Osteoblast (primary cell): ENCODE measurements around the gene TROAP. TPM values are rescaled to one million over a fixed set of nuclear protein-coding genes. Genes with fewer than 3 reads are reported as not detected.

Source experiments
- DNase-seq: peaks from one replicate; pipeline ENCODE4 v3.0.0; 2011; ENCODE audit warnings: low spot score, mixed read lengths; ENCODE audit not compliant: insufficient read length; ENCODE audit errors: missing footprints
- H2AFZ ChIP-seq: 2 replicates; pipeline ENCODE4 v1.6.0; 2011; ENCODE audit warnings: mild to moderate bottlenecking, low read length
- H3K27ac ChIP-seq: 2 replicates; pipeline ENCODE4 v1.5.1; 2011; ENCODE audit warnings: mild to moderate bottlenecking, low read depth, low read length, moderate library complexity
- H3K27me3 ChIP-seq: 2 replicates; pipeline ENCODE4 v1.6.0; 2012; ENCODE audit warnings: mild to moderate bottlenecking, control low read depth, inconsistent platforms, low read length, moderate library complexity; ENCODE audit not compliant: insufficient read depth
- H3K36me3 ChIP-seq: 2 replicates; pipeline ENCODE4 v1.5.1; 2011; ENCODE audit warnings: mild to moderate bottlenecking, low read length, control low read depth, moderate library complexity; ENCODE audit not compliant: insufficient read depth
- H3K4me1 ChIP-seq: 2 replicates; pipeline ENCODE4 v1.5.1; 2011; ENCODE audit warnings: mild to moderate bottlenecking, low read length, control low read depth, moderate library complexity; ENCODE audit not compliant: insufficient read depth
- H3K4me2 ChIP-seq: 2 replicates; pipeline ENCODE4 v1.6.0; 2011; ENCODE audit warnings: mild to moderate bottlenecking, low read length; ENCODE audit not compliant: insufficient read depth
- H3K4me3 ChIP-seq: fragments of 200-600 bp; sonication (generic); 3 replicates; pipeline ENCODE4 v1.5.1; 2012; ENCODE audit warnings: mild to moderate bottlenecking, low read length, inconsistent platforms; ENCODE audit not compliant: insufficient read depth
- H3K79me2 ChIP-seq: 2 replicates; pipeline ENCODE4 v1.6.0; 2012; ENCODE audit warnings: mild to moderate bottlenecking, low read length, control low read depth, inconsistent platforms; ENCODE audit not compliant: insufficient read depth
- H3K9me3 ChIP-seq: 2 replicates; pipeline ENCODE4 v1.5.1; 2011; ENCODE audit warnings: low read depth, low read length, control low read depth
- H4K20me1 ChIP-seq: 2 replicates; pipeline ENCODE4 v1.6.0; 2012; ENCODE audit warnings: mild to moderate bottlenecking, low read length, control low read depth; ENCODE audit not compliant: insufficient read depth
- CTCF ChIP-seq: IDR thresholded peaks from 2 replicates; pipeline ENCODE4 v1.5.1; 2011; ENCODE audit warnings: mild to moderate bottlenecking, low read depth, low read length, moderate library complexity; ENCODE audit errors: extremely low read depth
- total RNA-seq: library from RNA; depleted of rRNA; stranded (reverse); fragments of >200 nt; gene quantifications from 2 replicates; pipeline ENCODE4 v1.2.3, GENCODE V29; 2012

The TROAP gene
- total RNA-seq, 1 donor: 2.5 TPM

DNA sequence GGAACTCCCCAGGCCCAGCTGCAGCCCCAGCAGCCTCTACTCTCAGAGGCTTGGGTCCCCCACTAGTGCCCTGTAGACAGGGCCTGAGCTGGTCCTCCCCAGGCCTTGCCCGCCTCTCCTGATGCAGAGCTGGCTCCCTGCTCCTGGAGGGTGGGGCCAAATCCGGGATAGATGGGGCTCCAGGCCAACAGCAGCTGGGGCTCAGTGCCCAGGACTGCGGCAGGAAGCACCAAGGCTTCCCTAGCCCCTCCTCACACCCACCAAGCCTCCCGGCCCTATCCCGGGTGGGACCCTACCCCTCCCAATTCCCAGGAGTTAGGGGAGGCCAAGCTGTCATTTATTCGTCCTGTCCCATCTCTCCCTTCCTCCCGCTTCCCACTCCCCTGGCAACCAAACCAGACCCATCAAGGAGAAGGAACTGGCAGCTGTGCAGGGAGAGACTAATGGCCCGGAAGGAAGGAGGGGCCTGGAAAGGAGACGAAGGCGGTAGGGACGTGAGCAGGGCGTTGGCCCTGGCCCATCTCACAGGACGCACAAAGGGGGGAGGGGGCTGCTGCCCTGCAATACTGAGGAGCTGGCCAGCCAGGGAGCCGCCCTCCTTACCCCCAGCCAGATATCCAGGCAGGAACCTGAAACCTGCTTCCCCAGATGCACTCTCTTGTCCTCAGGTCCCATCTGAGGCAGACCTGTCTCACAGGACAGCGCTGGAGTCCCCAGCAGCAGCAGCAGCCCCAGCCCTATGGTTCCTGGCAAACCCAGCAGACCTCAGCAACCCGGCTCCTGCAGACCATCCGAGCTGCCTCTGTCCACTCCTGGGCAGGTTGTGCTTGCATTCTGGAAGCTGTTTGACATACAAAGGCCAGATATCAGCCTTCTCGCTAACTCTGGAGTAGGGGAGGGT, 29.7 kb upstream of the TROAP start:
- Histone ChIP-seq H3K4me1 (no peaks in the 10 kb centered on the region), H3K9me3 (no peaks in the 10 kb centered on the region), H3K79me2 (no peaks in the 10 kb centered on the region), H3K27ac (no peak overlapping the region), H2AFZ (no peak overlapping the region), H4K20me1 (no peaks in the 10 kb centered on the region), H3K27me3 (peaks cover 43% of the 10 kb centered on the region), H3K36me3 (no peaks in the 10 kb centered on the region), H3K4me3 (no peak overlapping the region), H3K4me2 (no peak overlapping the region)
- peak; percentile 79 for DNase-seq
- TF ChIP-seq CTCF: no peak

DNA sequence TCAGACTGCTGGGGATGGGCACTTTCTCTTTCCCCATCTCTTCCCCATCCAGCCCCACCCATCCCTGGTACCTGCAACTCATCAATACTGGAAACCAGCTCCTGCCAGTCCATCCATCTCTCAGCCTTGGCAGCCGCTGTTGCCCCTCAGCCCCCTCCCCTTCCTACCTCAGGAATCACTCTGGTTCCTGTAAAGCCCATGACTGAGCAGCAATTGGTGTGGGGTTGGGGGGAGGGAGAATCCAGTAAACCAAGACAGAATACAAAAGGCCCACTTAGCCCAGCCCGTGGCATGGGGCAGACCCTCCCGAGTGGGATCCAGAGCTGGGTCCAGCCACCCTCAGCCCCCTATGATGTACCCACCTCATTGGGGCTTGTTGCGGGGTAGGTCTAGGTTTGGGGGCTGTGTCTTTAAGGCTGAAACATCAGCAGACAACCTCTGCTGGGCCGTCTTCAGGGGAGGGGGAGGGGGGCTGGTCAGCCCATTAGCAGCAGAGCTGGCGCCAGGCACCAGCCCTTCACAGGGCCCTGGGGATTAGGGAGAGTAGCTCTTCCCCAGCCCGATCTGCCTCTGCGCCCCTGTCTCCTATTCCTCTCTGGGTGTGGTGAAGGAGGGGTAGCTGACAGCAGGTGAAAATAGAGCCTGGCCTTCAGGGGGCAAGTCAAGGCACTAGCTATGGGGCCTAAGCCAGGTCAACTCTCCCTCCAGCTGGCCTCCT, 28.8 kb upstream of the TROAP start:
- no peaks in the 10 kb centered on the region for H3K9me3 ChIP-seq
- H3K4me2 ChIP-seq: no peak overlapping the region
- no peak overlapping the region for H3K4me3 ChIP-seq
- H3K27me3 ChIP-seq: peaks cover 49% of the 10 kb centered on the region
- H3K36me3 ChIP-seq: no peaks in the 10 kb centered on the region
- peak; percentile 68 for DNase-seq
- no peaks in the 10 kb centered on the region for H3K4me1 ChIP-seq
- no peak overlapping the region for H3K27ac ChIP-seq
- H3K79me2 ChIP-seq: no peaks in the 10 kb centered on the region
- no peak overlapping the region for H2AFZ ChIP-seq
- no peak for TF ChIP-seq CTCF
- no peaks in the 10 kb centered on the region for H4K20me1 ChIP-seq

DNA sequence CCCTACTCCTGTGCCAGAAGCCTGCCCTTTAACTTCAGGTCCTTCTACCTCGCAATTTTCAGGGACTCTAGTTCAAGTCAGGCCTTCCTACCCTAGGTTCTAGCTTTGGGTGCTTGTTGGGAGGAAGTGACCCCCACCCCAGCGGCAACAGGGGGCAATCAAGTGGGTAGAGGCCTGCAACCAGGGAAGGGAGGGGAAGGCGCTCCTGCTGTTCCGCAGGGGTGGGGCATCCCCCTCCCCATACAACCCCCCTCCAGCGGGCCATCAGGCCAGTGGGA, 28.3 kb upstream of the TROAP start:
- DNase-seq: no peak
- no peak overlapping the region for H3K4me2 ChIP-seq
- no peak overlapping the region for H3K27ac ChIP-seq
- no peaks in the 10 kb centered on the region for H3K79me2 ChIP-seq
- no peak for TF ChIP-seq CTCF
- H3K9me3 ChIP-seq: no peaks in the 10 kb centered on the region
- H3K4me3 ChIP-seq: no peak overlapping the region
- no peaks in the 10 kb centered on the region for H3K36me3 ChIP-seq
- no peaks in the 10 kb centered on the region for H4K20me1 ChIP-seq
- peaks cover 49% of the 10 kb centered on the region for H3K27me3 ChIP-seq
- H2AFZ ChIP-seq: no peak overlapping the region
- no peaks in the 10 kb centered on the region for H3K4me1 ChIP-seq

DNA sequence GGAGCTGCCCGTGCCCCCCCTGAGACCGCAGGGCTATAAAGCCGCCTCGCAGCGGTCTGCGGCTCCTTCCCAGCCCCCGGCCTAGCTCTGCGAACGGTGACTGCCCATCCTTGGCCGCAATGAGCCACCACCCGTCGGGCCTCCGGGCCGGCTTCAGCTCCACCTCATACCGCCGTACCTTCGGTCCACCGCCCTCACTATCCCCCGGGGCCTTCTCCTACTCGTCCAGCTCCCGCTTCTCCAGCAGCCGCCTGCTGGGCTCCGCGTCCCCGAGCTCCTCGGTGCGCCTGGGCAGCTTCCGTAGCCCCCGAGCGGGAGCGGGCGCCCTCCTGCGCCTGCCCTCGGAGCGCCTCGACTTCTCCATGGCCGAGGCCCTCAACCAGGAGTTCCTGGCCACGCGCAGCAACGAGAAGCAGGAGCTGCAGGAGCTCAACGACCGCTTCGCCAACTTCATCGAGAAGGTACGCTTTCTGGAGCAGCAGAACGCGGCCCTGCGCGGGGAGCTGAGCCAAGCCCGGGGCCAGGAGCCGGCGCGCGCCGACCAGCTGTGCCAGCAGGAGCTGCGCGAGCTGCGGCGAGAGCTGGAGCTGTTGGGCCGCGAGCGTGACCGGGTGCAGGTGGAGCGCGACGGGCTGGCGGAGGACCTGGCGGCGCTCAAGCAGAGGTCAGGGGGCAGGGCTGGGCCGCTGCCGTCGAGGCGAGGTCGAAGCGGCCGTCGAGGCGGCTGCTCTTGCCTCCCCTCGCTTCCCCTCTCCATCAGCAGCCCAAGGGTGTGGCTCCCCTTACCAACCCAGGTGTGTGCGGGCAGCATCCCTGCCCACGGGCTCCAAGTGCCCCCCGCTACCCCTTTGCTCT, 27.7 kb upstream of the TROAP start, which contains the start of gene PRPH:
PRPH (plus strand) TSS at position 66 of the 855 bp plus-strand sequence; CDS start at position 120, 54 bp downstream.
- Histone ChIP-seq H3K36me3 (no peaks in the 10 kb centered on the region), H4K20me1 (no peaks in the 10 kb centered on the region), H3K4me2 (no peak within 1 kb of the TSS), H3K27ac (no peak within 1 kb of the TSS), H3K27me3 (peaks cover 49% of the 10 kb centered on the region), H3K79me2 (no peaks in the 10 kb centered on the region), H2AFZ (no peak within 1 kb of the TSS), H3K9me3 (no peaks in the 10 kb centered on the region), H3K4me1 (no peaks in the 10 kb centered on the region), H3K4me3 (no peak within 1 kb of the TSS)
- TF ChIP-seq CTCF: no peak
- peak; percentile 56 for DNase-seq
